ENCODE data around the gene FAM170B.

GRCh38 chr10:49165259-49165658, 31.4 kb upstream of the FAM170B start:
- TF ChIP-seq POLR2AphosphoS5 (IDR thresholded peaks at IDR 0.05; ENCODE audit: low read depth, low read length) (no peak), CTCF (IDR thresholded peaks at IDR 0.05) (no peak)
